Fibroblast of mammary gland (primary cell): ENCODE measurements around the gene CORO2A.

Experiments
- DNase-seq: peaks from one replicate; pipeline ENCODE4 v3.0.0-alpha.2; 2010; ENCODE audit warnings: low read depth
- H3K4me3 ChIP-seq: 2 replicates; pipeline ENCODE4 v1.5.1; 2011; ENCODE audit warnings: low read depth, mild to moderate bottlenecking, low read length, moderate library complexity; ENCODE audit not compliant: control insufficient read depth
- CTCF ChIP-seq: conservative IDR thresholded peaks from 2 replicates; pipeline ENCODE4 v1.5.1; 2011; ENCODE audit warnings: low read depth, low read length, inconsistent platforms; ENCODE audit not compliant: control insufficient read depth, insufficient read depth

CORO2A gene, protein sequence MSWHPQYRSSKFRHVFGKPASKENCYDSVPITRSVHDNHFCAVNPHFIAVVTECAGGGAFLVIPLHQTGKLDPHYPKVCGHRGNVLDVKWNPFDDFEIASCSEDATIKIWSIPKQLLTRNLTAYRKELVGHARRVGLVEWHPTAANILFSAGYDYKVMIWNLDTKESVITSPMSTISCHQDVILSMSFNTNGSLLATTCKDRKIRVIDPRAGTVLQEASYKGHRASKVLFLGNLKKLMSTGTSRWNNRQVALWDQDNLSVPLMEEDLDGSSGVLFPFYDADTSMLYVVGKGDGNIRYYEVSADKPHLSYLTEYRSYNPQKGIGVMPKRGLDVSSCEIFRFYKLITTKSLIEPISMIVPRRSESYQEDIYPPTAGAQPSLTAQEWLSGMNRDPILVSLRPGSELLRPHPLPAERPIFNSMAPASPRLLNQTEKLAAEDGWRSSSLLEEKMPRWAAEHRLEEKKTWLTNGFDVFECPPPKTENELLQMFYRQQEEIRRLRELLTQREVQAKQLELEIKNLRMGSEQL

GRCh38 chr9:98192503-98193335 lies at the start of gene CORO2A:
Gene CORO2A (minus strand): TSS chr9:98192637. CDS start chr9:98157660, 34,977 bp downstream.
- peak within 1 kb of the TSS; percentile 63 for H3K4me3 ChIP-seq
- peak; percentile 55 for DNase-seq
- peak; percentile 42 for TF ChIP-seq CTCF

GRCh38 chr9:98241357-98242300 lies 49.2 kb upstream of the CORO2A start:
- DNase-seq: no peak
- peak; percentile 3 for TF ChIP-seq CTCF
- no peak overlapping the region for H3K4me3 ChIP-seq

DNA sequence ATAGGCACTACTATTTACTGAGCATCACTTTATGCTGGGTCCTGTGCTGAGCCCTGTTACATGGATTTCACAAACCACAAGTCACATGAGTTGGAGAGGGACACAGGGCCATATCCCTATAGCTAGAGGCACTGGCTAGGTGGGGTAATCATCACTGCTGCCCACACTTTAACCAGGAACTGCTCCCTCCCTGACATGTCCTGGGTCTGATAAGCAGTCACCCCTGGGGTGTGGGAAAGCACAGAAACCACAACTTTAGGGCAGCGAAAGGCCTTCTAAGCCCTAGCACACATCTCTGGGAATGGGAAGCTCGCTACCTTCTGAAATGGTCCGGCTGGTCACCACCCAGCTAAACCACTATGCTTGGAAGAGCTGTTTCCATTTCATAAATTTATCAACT lies 48.0 kb upstream of the CORO2A start:
- no peak for TF ChIP-seq CTCF
- no peak overlapping the region for H3K4me3 ChIP-seq
- DNase-seq: no peak

GRCh38 chr9:98236901-98237487 lies 44.6 kb upstream of the CORO2A start:
- no peak for DNase-seq
- no peak overlapping the region for H3K4me3 ChIP-seq
- TF ChIP-seq CTCF: no peak

DNA sequence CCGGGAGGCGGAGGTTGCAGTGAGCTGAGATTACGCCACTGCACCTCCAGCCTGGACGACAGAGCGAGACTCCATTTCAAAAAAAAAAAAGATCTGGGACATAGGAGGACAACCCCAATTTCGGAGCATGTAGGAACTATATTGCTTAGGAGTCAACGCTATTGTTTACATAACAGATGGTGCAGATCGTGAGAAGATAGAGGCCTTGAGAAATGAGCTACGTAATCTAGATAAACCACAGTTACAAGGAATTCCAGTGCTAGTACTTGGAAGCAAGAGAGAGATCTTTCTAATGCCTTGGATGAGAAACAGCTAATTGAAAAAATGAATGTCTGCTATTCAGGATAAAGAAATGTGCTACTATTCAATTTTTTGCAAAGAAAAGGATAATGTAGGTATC lies 42.7 kb upstream of the CORO2A start:
- no peak for TF ChIP-seq CTCF
- DNase-seq: no peak
- H3K4me3 ChIP-seq: no peak overlapping the region
